Activated B cell treated with CpG ODN at 0.5 μM for 24 hours (primary cell): ENCODE results near the gene ADARB2. TPM values are rescaled to one million over a fixed set of nuclear protein-coding genes. Genes with fewer than 3 reads are reported as not detected.

Experiments
- ATAC-seq: fragments of 200-7000 bp; cut with Tn5 transposase; one replicate; pipeline ENCODE4 v1.10.0; 2021; ENCODE audit warnings: low read depth, mild to moderate bottlenecking, moderate library complexity
- CTCF ChIA-PET: fragments of 350-600 bp; sonication (Branson Sonifier 250); formaldehyde crosslinking; loops from one replicate; lab custom pipeline; 2021; ENCODE audit warnings: antibody characterized with exemption; lab: Charles Lee
- POLR2A ChIA-PET: fragments of 350-600 bp; sonication (Branson Sonifier 250); formaldehyde crosslinking; loops from one replicate; lab custom pipeline; 2021; ENCODE audit warnings: antibody characterized with exemption; lab: Charles Lee
- DNase-seq: peaks from one replicate; pipeline ENCODE4 v3.0.0; 2022
- H3K27ac Mint-ChIP-seq: one replicate; pipeline ENCODE4 v1.8.0; 2020; ENCODE audit warnings: mixed read lengths
- H3K27me3 Mint-ChIP-seq: one replicate; pipeline ENCODE4 v1.8.0; 2021; ENCODE audit warnings: mixed read lengths
- H3K36me3 Mint-ChIP-seq: one replicate; pipeline ENCODE4 v1.8.0; 2021; ENCODE audit warnings: low read depth, mixed read lengths
- H3K4me1 Mint-ChIP-seq: one replicate; pipeline ENCODE4 v1.8.0; 2021; ENCODE audit warnings: mixed read lengths
- H3K4me3 Mint-ChIP-seq: one replicate; pipeline ENCODE4 v1.8.0; 2020; ENCODE audit warnings: mild to moderate bottlenecking, mixed read lengths
- H3K9me3 Mint-ChIP-seq: one replicate; pipeline ENCODE4 v1.8.0; 2020; ENCODE audit warnings: mixed read lengths
- intact Hi-C: fragments of 100-400 bp; cut with micrococcal nuclease; formaldehyde crosslinking; loops from one replicate; pipeline ENCODE4 v1.15.1; 2024
- total RNA-seq: library from RNA; stranded (reverse); gene quantifications from 2 replicates; pipeline ENCODE4 v1.2.3, GENCODE V29; 2022
- TF ChIP-seq, protein P1 (sequence below): fragments of 200-600 bp; IDR thresholded peaks from one replicate; pipeline ENCODE4 v1.8.0; 2022; ENCODE audit warnings: antibody characterized with exemption, mild to moderate bottlenecking

Gene ADARB2
- total RNA-seq, 1 donor from 2014 or later = 0.11 TPM

DNA sequence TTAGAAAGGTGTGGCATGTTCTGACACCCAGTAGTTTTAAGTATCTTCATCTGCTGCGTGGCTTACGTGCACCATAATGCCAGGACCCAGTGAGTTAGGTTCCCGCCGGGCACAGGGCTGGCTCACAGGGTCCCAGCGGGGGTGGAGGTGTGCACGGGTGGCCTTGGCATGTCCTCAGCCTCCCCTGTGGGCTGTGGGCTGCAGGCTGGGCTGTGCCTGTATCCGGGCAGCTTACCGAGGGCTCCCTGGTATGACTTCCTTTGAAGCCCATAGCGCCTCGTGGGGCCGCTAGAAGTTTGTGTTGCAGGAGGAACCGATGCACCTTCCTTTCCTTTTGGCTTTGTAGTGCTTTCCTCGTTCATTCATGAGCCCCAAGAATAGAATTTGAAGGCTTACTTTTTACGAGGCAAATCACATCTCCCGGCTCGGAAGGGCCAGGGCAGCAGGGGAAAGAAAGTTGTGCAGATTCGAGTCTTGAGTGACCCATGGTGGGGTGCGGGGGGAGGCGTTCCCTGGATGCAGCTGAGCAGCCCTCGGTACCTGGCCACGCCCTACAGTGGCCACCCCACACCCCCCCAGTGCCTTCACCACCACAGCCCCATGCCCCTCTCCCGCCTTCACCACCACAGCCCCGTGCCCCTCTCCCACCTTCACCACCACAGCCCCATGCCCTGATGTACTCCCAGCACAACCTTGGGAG is 568.0 kb downstream of the ADARB2 start:
- TF ChIP-seq, protein P1, sequence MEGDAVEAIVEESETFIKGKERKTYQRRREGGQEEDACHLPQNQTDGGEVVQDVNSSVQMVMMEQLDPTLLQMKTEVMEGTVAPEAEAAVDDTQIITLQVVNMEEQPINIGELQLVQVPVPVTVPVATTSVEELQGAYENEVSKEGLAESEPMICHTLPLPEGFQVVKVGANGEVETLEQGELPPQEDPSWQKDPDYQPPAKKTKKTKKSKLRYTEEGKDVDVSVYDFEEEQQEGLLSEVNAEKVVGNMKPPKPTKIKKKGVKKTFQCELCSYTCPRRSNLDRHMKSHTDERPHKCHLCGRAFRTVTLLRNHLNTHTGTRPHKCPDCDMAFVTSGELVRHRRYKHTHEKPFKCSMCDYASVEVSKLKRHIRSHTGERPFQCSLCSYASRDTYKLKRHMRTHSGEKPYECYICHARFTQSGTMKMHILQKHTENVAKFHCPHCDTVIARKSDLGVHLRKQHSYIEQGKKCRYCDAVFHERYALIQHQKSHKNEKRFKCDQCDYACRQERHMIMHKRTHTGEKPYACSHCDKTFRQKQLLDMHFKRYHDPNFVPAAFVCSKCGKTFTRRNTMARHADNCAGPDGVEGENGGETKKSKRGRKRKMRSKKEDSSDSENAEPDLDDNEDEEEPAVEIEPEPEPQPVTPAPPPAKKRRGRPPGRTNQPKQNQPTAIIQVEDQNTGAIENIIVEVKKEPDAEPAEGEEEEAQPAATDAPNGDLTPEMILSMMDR = no peak
- Mint-ChIP-seq H3K4me3 (no peak overlapping the region), H3K4me1 (no peaks in the 10 kb centered on the region), H3K27ac (no peak overlapping the region), H3K9me3 (no peaks in the 10 kb centered on the region), H3K27me3 (no peaks in the 10 kb centered on the region), H3K36me3 (no peaks in the 10 kb centered on the region)
- intact Hi-C loops = no loop called here
- CTCF ChIA-PET = no interaction called here
- DNase-seq = no peak
- ATAC-seq = no peak
- POLR2A ChIA-PET = no interaction called here

- Mint-ChIP-seq H3K4me1 (no peaks in the 10 kb centered on the region), H3K27ac (no peak overlapping the region), H3K4me3 (no peak overlapping the region), H3K9me3 (no peaks in the 10 kb centered on the region), H3K27me3 (no peaks in the 10 kb centered on the region), H3K36me3 (no peaks in the 10 kb centered on the region)
- no peak for DNase-seq
- TF ChIP-seq, protein P1 = no peak
- no peak for ATAC-seq
- intact Hi-C loops = no loop called here
- ChIA-PET POLR2A (no interaction called here), CTCF (no interaction called here)
Measured at GRCh38 chr10:1168763-1169162, 568.6 kb downstream of the ADARB2 start.

DNA sequence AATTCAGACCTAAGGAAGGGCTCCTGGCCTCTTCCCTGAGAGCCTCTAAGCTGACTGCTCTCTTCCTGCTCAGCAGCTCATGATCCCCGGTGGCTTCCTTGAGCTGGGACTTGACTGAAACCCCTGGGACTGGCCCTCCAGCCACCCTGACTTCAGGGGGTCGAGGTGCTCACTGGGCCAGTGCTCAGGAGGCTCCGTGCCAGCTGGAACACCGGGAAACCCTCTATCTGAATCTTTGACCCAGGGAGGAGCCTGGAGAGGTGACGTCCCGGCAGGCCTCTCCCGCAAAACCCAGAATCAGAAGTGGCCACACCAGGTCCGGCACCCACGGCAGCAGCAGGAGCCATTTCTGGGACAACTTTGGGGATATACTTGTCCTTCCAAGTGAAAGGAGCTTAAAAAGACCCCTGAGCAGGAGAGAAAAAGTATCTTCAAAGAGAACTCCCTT is 570.5 kb downstream of the ADARB2 start:
- DNase-seq (no peak), ATAC-seq (no peak)
- H3K27ac Mint-ChIP-seq = no peak overlapping the region
- H3K4me1 Mint-ChIP-seq = no peaks in the 10 kb centered on the region
- no peak overlapping the region for H3K4me3 Mint-ChIP-seq
- intact Hi-C loops = no loop called here
- H3K27me3 Mint-ChIP-seq = peaks cover 2% of the 10 kb centered on the region
- TF ChIP-seq, protein P1 = no peak
- POLR2A ChIA-PET = no interaction called here
- no peaks in the 10 kb centered on the region for H3K9me3 Mint-ChIP-seq
- CTCF ChIA-PET = no interaction called here
- no peaks in the 10 kb centered on the region for H3K36me3 Mint-ChIP-seq

DNA sequence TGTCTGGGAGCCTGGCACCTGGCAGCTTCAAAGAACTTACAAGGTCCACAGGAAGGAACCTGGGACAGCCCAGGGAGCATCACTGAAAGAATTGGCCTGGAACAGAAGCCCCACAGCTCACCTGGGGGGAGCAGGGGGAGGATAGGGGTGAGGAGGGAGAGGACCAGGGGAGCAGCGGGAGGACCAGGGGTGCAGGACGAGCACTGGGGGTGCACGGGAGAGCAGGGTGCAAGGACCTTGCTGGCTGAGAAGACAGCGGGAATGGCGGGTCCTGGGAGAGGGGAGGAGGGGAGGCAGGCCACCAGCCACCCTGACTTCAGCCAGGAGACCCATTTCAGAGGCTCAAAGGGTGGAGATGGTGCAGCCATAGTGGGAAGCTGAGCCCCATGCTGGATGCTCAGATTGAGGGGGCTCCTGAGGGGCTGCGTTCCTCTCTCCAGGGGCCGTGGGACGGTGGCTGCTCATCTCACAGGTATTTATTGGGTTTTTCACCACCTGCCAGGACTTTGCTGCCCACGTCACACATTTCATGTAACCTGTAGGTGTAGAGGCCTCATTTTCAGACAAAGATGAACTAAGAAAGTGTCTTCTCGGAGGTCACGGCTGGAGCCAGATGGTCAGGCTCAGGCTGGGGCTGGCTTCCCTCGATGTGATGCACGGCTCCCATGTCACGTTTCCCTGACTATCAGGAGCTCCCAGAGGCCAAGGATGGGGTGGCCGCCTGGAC is 571.1 kb downstream of the ADARB2 start:
- intact Hi-C loops = no loop called here
- ChIA-PET CTCF (no interaction called here), POLR2A (no interaction called here)
- H3K36me3 Mint-ChIP-seq = no peaks in the 10 kb centered on the region
- TF ChIP-seq, protein P1 = no peak
- no peak overlapping the region for H3K27ac Mint-ChIP-seq
- no peaks in the 10 kb centered on the region for H3K9me3 Mint-ChIP-seq
- H3K4me1 Mint-ChIP-seq = no peaks in the 10 kb centered on the region
- ATAC-seq (no peak), DNase-seq (no peak)
- no peak overlapping the region for H3K4me3 Mint-ChIP-seq
- H3K27me3 Mint-ChIP-seq = peaks cover 4% of the 10 kb centered on the region

GRCh38 chr10:1163831-1164230 is 573.5 kb downstream of the ADARB2 start:
- intact Hi-C loops = no loop called here
- ATAC-seq (no peak), DNase-seq (no peak)
- Mint-ChIP-seq H3K27me3 (peaks cover 4% of the 10 kb centered on the region), H3K4me1 (no peaks in the 10 kb centered on the region), H3K27ac (no peak overlapping the region), H3K9me3 (no peaks in the 10 kb centered on the region), H3K36me3 (no peaks in the 10 kb centered on the region), H3K4me3 (no peak overlapping the region)
- ChIA-PET CTCF (no interaction called here), POLR2A (no interaction called here)
- TF ChIP-seq, protein P1 = no peak
